GM19239 (cell line): ENCODE data around the gene BORA.
"Not testable (repeated sequence)": the region's sequence is repeated elsewhere in the genome, so short reads cannot be mapped to it uniquely, and the experiment has no call there.

ENCODE experiments used
- DNase-seq: peaks from one replicate; pipeline ENCODE4 v3.0.0; 2011; ENCODE audit warnings: low spot score; ENCODE audit not compliant: insufficient read length
- FAIRE-seq: peaks from 2 replicates; lab custom pipeline; 2011; peaks lifted over from hg19 to GRCh38; lab: Jason Lieb, UNC

The BORA gene

GRCh38 chr13:72727417-72728289, at the start of gene BORA, which contains the start of gene MZT1:
Gene BORA, plus strand, starts transcription at chr13:72727923. Its CDS starts 1,018 bp downstream, at chr13:72728941.
Gene MZT1, minus strand, starts transcription at chr13:72727629. Its CDS starts 27 bp downstream, at chr13:72727602.
- peak; percentile 99 for FAIRE-seq

GRCh38 chr13:72678312-72678711, 49.4 kb upstream of the BORA start:
- DNase-seq (no peak), FAIRE-seq (no peak)

More at GRCh38 chr13:72727417-72728289, at the start of gene BORA, which contains the start of gene MZT1:
- peak; percentile 68 for DNase-seq

DNA sequence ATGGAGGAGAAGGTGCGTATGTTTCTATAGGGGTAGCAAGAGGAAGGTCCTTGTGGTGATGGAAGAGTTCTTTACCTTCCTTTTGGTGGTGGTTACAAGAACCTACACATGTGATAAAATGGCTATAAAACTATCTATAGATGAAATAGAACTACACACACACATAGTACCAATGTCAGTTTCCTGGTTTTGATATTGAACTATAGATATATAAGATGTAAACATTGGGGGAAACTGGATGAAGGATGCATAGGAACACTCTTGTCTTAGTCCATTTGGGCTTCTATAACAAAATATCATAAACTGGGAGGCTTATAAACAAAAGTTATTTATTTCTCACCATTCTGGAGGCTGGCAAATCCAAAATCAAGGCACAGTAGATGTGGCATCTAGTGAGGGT, 47.4 kb upstream of the BORA start:
- no peak for FAIRE-seq

DNA sequence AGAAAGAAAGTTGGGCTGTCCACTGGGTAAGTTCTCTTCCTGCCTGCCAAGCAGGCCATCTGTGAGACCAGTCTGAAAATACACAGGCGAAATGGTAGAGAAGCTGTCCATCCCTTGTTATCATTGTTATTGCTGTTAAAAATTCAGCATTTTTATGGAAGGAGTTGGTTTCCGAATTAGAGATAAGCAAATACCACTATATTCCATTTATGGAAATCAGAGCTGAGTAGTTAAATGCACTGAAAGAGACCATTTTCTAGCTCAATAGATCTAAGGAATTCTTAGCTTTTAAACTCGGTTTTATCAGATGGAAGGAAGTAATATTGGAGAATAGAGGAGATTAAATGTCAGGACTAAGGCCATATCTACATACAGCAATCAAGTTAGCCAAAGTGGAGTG, 41.0 kb upstream of the BORA start:
- no peak for DNase-seq
- FAIRE-seq = no peak

More for the DNA sequence above, 47.4 kb upstream of the BORA start:
- DNase-seq = no peak

GRCh38 chr13:72689181-72689696, 38.5 kb upstream of the BORA start:
- FAIRE-seq = no peak
- no peak for DNase-seq

DNA sequence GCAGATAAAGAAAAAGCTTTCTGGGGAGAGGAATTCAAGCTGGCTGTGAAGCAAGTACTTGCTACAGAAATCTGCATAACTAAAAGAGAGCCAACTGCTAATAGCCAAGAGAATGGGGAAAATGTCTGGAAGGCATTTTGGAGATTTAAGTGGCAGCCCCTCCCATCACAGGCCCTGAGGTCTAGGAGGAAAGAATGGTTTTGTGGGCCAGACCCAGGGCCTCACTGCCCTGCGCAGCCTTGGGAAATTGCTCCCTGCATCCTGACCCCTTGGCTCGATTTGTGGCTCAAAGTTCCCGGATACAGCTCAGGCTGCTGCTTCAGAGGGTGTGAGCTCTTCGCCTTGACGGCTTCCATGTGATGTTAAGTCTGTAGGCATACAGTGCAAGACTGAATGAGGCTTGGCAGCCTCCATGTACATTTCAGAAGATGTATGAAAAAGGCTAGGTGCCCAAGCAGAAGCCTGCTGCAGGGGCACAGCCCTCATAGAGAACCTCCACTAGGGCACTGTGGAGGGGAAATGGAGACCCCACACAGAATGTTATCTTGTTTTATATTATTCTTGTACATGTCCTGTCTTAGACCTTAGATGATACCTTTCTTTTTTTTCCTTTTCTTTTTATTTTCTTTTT, 34.7 kb upstream of the BORA start:
- no peak for FAIRE-seq

GRCh38 chr13:72693832-72694231, 33.9 kb upstream of the BORA start:
- FAIRE-seq (no peak), DNase-seq (no peak)

More for the DNA sequence above, 34.7 kb upstream of the BORA start:
- DNase-seq = no peak

DNA sequence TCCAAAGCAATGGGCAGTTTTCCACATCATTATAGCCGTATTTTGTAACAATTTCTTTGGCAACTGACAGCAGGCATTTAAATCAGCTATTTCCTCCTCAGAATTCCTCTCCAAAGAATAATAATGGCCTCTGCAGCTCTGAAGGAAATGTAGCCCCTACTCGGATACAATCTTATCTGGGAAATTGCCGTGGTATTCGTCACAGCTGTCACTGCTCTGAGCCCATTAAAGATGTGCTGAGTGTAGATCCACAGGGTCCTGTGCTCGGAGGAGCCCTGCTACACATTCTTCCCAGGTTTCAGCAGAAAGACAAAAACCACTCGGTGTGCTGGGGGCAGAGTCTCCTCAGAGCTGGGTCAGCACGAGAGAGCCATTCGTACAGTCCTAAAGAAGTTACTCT, 33.4 kb upstream of the BORA start:
- no peak for DNase-seq
- FAIRE-seq = no peak

DNA sequence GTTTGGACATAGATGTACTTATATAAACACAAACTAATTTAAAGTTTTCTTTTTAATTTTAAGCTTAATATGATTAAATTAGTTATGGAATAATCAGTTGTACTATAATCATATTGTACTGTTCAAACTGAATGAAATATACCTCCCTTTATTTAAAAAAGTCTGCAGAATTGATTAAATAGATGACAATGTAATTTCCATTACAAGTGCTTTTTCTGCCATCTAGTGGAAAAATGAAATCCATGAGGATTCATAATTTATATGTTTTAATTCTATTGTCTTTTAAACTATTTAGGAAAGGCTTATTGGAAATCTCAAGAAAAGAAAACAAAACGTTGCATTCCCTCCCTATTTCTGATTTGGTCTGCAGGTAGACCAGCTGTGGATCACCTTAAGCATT, 31.1 kb upstream of the BORA start:
- FAIRE-seq = no peak
- DNase-seq = no peak

DNA sequence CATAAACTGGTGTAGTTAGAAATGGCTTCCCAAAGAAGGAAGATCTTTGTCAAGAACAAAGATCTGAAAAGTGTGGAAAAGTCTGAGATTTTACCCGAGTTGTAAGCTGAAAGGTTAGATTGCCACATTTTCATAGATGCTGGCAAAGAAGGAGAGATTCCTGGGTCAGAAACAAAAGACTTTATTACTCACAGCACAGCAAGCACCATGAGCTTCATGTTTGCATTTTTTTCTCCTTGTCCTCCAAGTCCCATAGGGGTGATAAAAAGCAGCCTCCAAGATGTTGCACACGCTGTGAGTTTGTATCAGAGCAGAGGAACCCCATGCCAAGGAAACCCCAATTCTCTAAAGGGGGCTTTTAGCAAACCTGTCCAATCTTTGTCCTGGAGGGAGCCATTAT, 29.6 kb upstream of the BORA start:
- FAIRE-seq (no peak), DNase-seq (no peak)

DNA sequence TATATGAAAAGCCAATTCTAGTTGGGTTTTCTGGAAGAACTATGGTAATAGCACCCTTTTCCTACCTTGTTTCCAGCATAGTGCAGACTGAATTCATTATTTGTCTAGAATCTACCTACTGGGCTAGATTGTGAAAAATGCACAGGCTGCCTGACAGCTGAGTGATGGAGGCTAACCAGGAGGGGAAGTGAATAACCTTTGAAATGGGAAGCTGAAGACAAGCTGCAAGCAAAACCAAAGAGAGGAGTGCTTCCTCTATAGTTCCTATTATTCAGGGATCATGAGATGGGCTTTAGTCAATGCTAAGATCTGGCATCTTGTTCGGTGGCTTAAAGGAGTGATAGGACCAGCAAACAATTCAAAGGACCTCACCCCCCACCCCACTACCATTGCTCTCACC, 27.2 kb upstream of the BORA start:
- FAIRE-seq = no peak
- no peak for DNase-seq

DNA sequence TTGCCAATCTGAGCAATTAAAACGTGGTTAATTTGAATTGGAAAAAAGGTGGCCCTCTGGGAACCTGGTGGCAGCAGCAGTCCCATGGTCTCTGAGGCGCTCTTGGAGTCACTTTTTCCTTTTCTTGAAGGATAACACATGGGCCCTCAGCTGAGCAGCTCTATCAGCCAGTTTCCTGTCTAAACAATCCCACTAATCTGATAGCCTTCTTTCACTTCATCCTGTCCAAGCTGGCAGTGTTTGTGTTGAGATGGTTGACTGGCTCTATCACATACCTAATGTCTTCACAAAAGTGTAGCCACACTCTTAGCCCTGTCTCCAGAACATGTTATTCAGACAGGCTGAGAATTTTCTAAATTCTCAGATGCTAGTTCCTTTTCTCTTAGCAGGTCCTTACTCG, 10.9 kb upstream of the BORA start:
- no peak for FAIRE-seq
- no peak for DNase-seq

DNA sequence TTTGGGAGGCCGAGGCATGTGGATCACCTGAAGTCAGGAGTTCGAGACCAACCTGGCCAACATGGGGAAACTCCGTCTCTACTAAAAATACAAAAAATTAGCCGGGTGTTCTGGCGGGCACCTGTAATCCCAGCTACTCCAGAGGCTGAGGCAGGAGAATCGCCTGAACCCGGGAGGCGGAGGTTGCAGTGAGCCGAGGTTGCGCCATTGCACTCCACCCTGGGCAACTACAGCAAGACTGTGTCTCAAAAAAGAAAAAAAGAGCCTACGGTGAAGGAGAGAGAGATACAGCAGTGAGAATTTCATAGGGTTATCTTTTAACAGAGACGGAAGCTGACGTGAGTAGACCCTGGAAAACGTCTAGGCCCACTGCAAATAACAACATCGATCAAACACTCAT, 1.5 kb upstream of the BORA start:
- not testable (repeated sequence) for DNase-seq, FAIRE-seq

- peak; percentile 21 for FAIRE-seq
- DNase-seq = no peak
Observed at GRCh38 chr13:72726726-72727416, 852 bp upstream of the BORA start.

DNA sequence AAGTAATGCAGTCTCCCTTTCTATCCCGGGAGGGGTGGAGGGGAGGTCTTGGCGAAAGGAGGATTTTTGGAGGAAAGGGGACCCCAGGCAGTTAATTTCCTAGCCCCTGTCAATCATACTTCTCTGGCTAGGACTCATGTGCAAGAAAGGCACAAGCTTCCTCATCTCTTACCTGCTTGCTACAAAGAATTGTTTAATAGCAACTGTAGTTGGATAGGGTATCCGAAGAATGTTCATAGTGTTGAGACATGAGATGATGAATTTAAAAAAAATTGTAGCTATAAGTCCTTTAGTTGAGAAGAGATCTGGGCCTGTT, 525 bp downstream of the BORA start:
- FAIRE-seq (peak; percentile 73), DNase-seq (no peak)

DNA sequence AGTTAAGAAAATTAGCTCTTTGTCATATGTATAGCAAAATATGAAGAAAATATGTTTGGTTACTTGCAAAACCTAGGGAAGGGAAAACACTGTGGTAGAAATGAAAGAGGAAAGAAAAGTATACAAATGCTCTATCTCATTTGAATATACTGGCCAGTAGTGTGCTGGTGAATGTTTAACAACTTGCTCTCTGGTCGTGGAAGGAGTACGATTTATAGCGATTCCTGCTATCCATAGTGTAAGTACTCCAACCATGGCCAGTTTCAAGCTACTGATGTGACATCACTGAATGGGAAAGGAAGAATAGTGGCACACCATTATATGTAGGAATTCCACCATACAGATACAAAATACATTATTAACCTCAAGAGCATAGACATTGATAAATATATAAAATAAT, 9.3 kb downstream of the BORA start:
- no peak for DNase-seq
- FAIRE-seq = no peak

DNA sequence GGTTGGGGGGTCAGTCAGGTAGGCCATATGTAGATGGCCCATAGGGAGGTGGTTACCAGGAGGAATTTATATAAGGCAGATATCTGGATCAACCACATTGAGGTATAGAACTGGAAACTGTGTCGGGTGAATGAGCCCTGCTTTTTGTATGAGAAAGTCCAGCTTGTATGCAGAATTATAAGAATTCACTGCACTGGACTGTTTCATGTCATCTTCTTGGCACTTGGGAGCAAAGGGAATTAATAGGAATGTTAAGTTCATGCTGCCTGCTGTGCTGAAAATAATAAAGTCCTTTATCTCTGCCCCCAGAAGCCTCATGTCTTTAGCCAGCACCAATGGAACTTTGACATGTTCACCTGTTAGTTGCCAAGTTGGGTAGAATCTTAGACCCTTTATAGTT, 12.3 kb downstream of the BORA start:
- FAIRE-seq = no peak
- DNase-seq = no peak

DNA sequence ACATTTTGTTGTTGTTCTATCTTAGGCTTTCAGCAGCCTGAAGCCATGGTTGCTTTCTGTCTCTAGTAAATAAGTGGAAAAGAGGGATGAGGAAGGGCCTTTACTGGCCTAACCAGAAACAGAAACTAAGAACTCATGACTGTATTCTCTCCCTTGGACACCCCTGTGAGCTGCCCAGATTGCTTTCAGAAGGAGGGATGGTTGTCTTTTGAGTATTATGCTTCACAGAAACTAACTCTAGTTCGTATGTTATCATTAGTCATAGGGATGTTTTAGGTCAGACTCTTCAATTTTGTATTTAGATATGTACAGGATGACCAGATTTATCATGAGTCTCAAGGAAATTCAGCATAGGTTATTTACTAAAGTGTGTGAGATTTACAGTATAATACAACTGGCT, 17.5 kb downstream of the BORA start:
- FAIRE-seq = peak; percentile 4
- no peak for DNase-seq

DNA sequence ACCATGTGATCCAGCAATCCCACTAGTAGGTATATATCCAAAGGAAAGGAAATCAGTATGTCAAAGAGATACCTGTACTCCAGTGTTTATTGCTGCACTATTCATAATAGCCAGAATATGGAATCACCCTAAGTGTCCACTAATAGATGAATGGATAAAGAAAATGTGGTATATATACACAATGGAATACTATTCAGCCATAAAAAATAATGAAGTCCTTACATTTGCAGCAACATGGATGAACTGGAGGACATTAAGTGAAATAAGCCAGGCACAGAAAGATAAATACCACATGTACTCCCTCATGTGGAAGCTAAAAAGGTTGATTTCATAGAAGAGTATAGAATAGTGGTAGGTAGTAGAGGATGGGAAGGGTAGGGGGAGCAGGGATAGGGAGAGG, 23.5 kb downstream of the BORA start:
- no peak for FAIRE-seq
- DNase-seq = no peak

GRCh38 chr13:72754111-72754510, 26.4 kb downstream of the BORA start:
- DNase-seq = no peak
- no peak for FAIRE-seq
